ENCODE measurements around the gene ERC2.

- TF ChIP-seq CTCF (IDR thresholded peaks at IDR 0.05) (no peak), POLR2AphosphoS5 (IDR thresholded peaks at IDR 0.05) (no peak), POLR2A (IDR thresholded peaks at IDR 0.05) (no peak), EP300 (IDR thresholded peaks at IDR 0.05) (no peak)
Measured at GRCh38 chr3:56135941-56136340, 332.3 kb downstream of the ERC2 start.
